ENCODE results near the gene LPP. TPM values are rescaled to one million over a fixed set of nuclear protein-coding genes. Genes with fewer than 3 reads are reported as not detected.

Gene LPP
- polyA plus RNA-seq, 2 of the 4 experiments (the other 2 are of a cell fraction): 11.0 to 30.8 TPM

DNA sequence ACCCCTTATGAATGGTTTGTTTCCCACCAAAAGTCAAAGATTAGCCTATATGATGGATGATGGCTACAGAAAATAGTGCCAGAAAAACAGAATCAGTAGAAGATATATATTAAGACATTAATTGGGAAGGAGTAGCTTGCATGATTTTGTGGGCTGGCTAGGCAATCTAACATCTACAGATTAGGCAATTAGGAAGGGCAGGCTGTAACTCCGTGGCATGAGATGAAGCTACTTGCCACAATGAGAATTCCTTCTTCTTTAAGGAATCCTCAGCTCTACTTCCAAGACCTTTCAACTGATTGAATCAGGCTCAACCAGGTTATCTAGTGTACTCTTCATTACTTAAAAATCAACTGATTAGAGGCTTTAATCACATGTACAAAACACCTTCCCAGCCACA is 426.7 kb downstream of the LPP start (continued):
- no peak for TF ChIP-seq MYC (IDR thresholded peaks at IDR 0.05; ENCODE audit: borderline replicate concordance, low read length)
- TF ChIP-seq NPAS2 (CRISPR knock-in tag; IDR thresholded peaks at IDR 0.05; ENCODE audit: borderline replicate concordance): no peak

- Histone ChIP-seq H3K4me1 (peaks cover 32% of the 10 kb centered on the region), H3K4me2 (no peak overlapping the region), H3K4me3 (no peak overlapping the region), H3K27ac (peak overlapping the region in 1 of 2 experiments; percentile 21; a peak in 1 of 6 replicates), H3K9me3 (no peaks in the 10 kb centered on the region)
- WGBS (ENCODE audit: missing lambda C conversion rate): 91% methylated on average over 4 of the region's 4 CpGs
- POLR2A ChIA-PET: no interaction called here
- TF ChIP-seq FOXS1 (CRISPR knock-in tag; IDR thresholded peaks at IDR 0.05) (no peak), NFE2L2 (conservative IDR thresholded peaks at IDR 0.05; ENCODE audit: low read length) (no peak), CBX2 (IDR thresholded peaks at IDR 0.05; ENCODE audit: borderline replicate concordance, low read depth) (no peak), JUN (IDR thresholded peaks at IDR 0.05) (no peak), BCL3 (IDR thresholded peaks at IDR 0.05) (no peak)
- TF ChIP-seq, protein P1, sequence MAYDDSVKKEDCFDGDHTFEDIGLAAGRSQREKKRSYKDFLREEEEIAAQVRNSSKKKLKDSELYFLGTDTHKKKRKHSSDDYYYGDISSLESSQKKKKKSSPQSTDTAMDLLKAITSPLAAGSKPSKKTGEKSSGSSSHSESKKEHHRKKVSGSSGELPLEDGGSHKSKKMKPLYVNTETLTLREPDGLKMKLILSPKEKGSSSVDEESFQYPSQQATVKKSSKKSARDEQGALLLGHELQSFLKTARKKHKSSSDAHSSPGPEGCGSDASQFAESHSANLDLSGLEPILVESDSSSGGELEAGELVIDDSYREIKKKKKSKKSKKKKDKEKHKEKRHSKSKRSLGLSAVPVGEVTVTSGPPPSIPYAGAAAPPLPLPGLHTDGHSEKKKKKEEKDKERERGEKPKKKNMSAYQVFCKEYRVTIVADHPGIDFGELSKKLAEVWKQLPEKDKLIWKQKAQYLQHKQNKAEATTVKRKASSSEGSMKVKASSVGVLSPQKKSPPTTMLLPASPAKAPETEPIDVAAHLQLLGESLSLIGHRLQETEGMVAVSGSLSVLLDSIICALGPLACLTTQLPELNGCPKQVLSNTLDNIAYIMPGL (CRISPR knock-in tag; IDR thresholded peaks at IDR 0.05; ENCODE audit: borderline replicate concordance): no peak
- DNase-seq (ENCODE audit: low read depth in 1 of 2, low spot score in 1 of 2) (no peak), FAIRE-seq (no peak), ATAC-seq (no peak)
- CTCF ChIA-PET: no interaction called here
Observed at GRCh38 chr3:188581365-188581764, 427.4 kb downstream of the LPP start.

DNA sequence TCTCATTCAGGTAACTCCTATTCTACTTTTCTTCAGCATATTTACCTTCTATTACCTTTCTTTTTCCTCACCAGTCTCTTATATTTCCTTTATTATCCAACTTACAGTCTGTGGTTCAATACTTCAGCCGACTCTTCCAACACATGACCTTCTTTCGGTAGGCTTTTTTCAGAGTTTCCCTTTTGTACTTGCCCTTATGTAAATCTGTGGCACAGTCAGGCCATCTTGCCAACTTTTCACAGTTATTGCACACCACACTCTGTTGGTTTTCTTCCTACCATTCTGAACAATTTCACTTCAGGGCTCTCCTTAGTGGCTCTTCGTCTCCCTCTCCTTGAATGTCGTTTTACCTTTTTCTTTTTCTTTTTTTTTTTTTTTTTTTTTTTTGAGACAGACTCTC is 427.8 kb downstream of the LPP start:
- ChIA-PET CTCF (no interaction called here), POLR2A (no interaction called here)
- DNase-seq (ENCODE audit: low read depth in 1 of 2, low spot score in 1 of 2): no peak
- no peak for ATAC-seq
- Histone ChIP-seq H3K4me3 (no peak overlapping the region), H3K4me1 (peaks cover 32% of the 10 kb centered on the region), H3K27ac (no peak overlapping the region; a peak in 1 of 6 replicates), H3K4me2 (no peak overlapping the region), H3K9me3 (no peaks in the 10 kb centered on the region)
- 68% methylated on average over 4 of the region's 4 CpGs for WGBS (ENCODE audit: missing lambda C conversion rate)
- no peak for FAIRE-seq
- TF ChIP-seq JUNB (IDR thresholded peaks at IDR 0.05): no peak
- TF ChIP-seq, protein P1 (CRISPR knock-in tag; IDR thresholded peaks at IDR 0.05; ENCODE audit: borderline replicate concordance): no peak
- TF ChIP-seq, protein P2, sequence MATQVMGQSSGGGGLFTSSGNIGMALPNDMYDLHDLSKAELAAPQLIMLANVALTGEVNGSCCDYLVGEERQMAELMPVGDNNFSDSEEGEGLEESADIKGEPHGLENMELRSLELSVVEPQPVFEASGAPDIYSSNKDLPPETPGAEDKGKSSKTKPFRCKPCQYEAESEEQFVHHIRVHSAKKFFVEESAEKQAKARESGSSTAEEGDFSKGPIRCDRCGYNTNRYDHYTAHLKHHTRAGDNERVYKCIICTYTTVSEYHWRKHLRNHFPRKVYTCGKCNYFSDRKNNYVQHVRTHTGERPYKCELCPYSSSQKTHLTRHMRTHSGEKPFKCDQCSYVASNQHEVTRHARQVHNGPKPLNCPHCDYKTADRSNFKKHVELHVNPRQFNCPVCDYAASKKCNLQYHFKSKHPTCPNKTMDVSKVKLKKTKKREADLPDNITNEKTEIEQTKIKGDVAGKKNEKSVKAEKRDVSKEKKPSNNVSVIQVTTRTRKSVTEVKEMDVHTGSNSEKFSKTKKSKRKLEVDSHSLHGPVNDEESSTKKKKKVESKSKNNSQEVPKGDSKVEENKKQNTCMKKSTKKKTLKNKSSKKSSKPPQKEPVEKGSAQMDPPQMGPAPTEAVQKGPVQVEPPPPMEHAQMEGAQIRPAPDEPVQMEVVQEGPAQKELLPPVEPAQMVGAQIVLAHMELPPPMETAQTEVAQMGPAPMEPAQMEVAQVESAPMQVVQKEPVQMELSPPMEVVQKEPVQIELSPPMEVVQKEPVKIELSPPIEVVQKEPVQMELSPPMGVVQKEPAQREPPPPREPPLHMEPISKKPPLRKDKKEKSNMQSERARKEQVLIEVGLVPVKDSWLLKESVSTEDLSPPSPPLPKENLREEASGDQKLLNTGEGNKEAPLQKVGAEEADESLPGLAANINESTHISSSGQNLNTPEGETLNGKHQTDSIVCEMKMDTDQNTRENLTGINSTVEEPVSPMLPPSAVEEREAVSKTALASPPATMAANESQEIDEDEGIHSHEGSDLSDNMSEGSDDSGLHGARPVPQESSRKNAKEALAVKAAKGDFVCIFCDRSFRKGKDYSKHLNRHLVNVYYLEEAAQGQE (IDR thresholded peaks at IDR 0.05): no peak
- no peak for TF ChIP-seq ELK1 (IDR thresholded peaks at IDR 0.05; ENCODE audit: low read depth, low read length)
- no peak for TF ChIP-seq NR3C1 (IDR thresholded peaks at IDR 0.05)
- TF ChIP-seq KDM5A (IDR thresholded peaks at IDR 0.05): no peak
- TF ChIP-seq HOXA7 (CRISPR knock-in tag; IDR thresholded peaks at IDR 0.05): no peak
- TF ChIP-seq, protein P3, sequence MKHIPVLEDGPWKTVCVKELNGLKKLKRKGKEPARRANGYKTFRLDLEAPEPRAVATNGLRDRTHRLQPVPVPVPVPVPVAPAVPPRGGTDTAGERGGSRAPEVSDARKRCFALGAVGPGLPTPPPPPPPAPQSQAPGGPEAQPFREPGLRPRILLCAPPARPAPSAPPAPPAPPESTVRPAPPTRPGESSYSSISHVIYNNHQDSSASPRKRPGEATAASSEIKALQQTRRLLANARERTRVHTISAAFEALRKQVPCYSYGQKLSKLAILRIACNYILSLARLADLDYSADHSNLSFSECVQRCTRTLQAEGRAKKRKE (CRISPR knock-in tag; IDR thresholded peaks at IDR 0.05; ENCODE audit: low read depth): no peak
- TF ChIP-seq EHF (CRISPR knock-in tag; IDR thresholded peaks at IDR 0.05): no peak
- TF ChIP-seq ESRRA (IDR thresholded peaks at IDR 0.05; ENCODE audit: borderline replicate concordance, low read length): no peak
- TF ChIP-seq, protein P4, sequence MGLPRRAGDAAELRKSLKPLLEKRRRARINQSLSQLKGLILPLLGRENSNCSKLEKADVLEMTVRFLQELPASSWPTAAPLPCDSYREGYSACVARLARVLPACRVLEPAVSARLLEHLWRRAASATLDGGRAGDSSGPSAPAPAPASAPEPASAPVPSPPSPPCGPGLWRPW (IDR thresholded peaks at IDR 0.05): no peak
- TF ChIP-seq, protein P5, sequence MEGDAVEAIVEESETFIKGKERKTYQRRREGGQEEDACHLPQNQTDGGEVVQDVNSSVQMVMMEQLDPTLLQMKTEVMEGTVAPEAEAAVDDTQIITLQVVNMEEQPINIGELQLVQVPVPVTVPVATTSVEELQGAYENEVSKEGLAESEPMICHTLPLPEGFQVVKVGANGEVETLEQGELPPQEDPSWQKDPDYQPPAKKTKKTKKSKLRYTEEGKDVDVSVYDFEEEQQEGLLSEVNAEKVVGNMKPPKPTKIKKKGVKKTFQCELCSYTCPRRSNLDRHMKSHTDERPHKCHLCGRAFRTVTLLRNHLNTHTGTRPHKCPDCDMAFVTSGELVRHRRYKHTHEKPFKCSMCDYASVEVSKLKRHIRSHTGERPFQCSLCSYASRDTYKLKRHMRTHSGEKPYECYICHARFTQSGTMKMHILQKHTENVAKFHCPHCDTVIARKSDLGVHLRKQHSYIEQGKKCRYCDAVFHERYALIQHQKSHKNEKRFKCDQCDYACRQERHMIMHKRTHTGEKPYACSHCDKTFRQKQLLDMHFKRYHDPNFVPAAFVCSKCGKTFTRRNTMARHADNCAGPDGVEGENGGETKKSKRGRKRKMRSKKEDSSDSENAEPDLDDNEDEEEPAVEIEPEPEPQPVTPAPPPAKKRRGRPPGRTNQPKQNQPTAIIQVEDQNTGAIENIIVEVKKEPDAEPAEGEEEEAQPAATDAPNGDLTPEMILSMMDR (IDR thresholded peaks at IDR 0.05): no peak
- no peak for TF ChIP-seq EP300 (IDR thresholded peaks at IDR 0.05)
- TF ChIP-seq ZFP36 (IDR thresholded peaks at IDR 0.05; ENCODE audit: borderline replicate concordance, partially characterized antibody): no peak
- TF ChIP-seq, protein P6, sequence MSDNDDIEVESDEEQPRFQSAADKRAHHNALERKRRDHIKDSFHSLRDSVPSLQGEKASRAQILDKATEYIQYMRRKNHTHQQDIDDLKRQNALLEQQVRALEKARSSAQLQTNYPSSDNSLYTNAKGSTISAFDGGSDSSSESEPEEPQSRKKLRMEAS (IDR thresholded peaks at IDR 0.05): no peak
